Measurements from ENCODE around the gene CAMK2G.
A peak's percentile ranks its signal among the peaks of the same experiment; 100 is the strongest.
"Not testable (repeated sequence)": the region's sequence is repeated elsewhere in the genome, so short reads cannot be mapped to it uniquely, and the experiment has no call there.

CAMK2G gene

GRCh38 chr10:73838008-73838567 is 36.3 kb downstream of the CAMK2G start:
- DNase-seq, result no peak

- DNase-seq, result no peak
Observed at GRCh38 chr10:73837072-73837471, 37.3 kb downstream of the CAMK2G start.

GRCh38 chr10:73836427-73836980 is 37.9 kb downstream of the CAMK2G start:
- DNase-seq, result no peak

GRCh38 chr10:73829090-73829489 is 45.3 kb downstream of the CAMK2G start:
- not testable (repeated sequence) for DNase-seq

GRCh38 chr10:73828161-73828560 is 46.2 kb downstream of the CAMK2G start:
- no peak for DNase-seq

- no peak for DNase-seq
Observed at GRCh38 chr10:73827346-73828089, 46.8 kb downstream of the CAMK2G start.

GRCh38 chr10:73824146-73824725 is 50.1 kb downstream of the CAMK2G start:
- no peak for DNase-seq

GRCh38 chr10:73823391-73823790 is 51.0 kb downstream of the CAMK2G start:
- no peak for DNase-seq

- no peak for DNase-seq
Observed at GRCh38 chr10:73819513-73820093, 54.8 kb downstream of the CAMK2G start.

GRCh38 chr10:73819081-73819480 is 55.3 kb downstream of the CAMK2G start:
- DNase-seq, result no peak

GRCh38 chr10:73818402-73818801 is 56.0 kb downstream of the CAMK2G start:
- no peak for DNase-seq

GRCh38 chr10:73817826-73818225 is 56.5 kb downstream of the CAMK2G start:
- DNase-seq, result no peak

- DNase-seq, result no peak
Observed at GRCh38 chr10:73816917-73817729, 57.2 kb downstream of the CAMK2G start.

GRCh38 chr10:73815719-73816030 is 58.7 kb downstream of the CAMK2G start:
- DNase-seq, result no peak

- no peak for DNase-seq
Observed at GRCh38 chr10:73814896-73815718, 59.2 kb downstream of the CAMK2G start.

- no peak for DNase-seq
Observed at GRCh38 chr10:73814276-73814895, 60.0 kb downstream of the CAMK2G start.

- no peak for DNase-seq
Observed at GRCh38 chr10:73813333-73813732, 61.0 kb downstream of the CAMK2G start.

GRCh38 chr10:73812657-73813056 is 61.7 kb downstream of the CAMK2G start:
- no peak for DNase-seq

- DNase-seq, result peak; percentile 46
Observed at GRCh38 chr10:73810735-73811465, 63.5 kb downstream of the CAMK2G start.

GRCh38 chr10:73810358-73810734 is 64.0 kb downstream of the CAMK2G start:
- DNase-seq, result no peak
